ENCODE data around the gene RTF2.

The RTF2 gene

GRCh38 chr20:56503916-56504315, 35.5 kb downstream of the RTF2 start:
- H3K4me1 ChIP-seq (ENCODE audit: control insufficient read depth, insufficient read depth, low read length), result no peaks in the 10 kb centered on the region
- H3K9me3 ChIP-seq (replicated peaks; ENCODE audit: low read length), result no peaks in the 10 kb centered on the region
- no peaks in the 10 kb centered on the region for H3K27me3 ChIP-seq (ENCODE audit: control insufficient read depth, insufficient read depth, low read length)
- no peak overlapping the region for H3K4me2 ChIP-seq (ENCODE audit: low read length)
- H3K4me3 ChIP-seq (ENCODE audit: low read length), result no peak overlapping the region
- H3K9ac ChIP-seq (ENCODE audit: low read depth, low read length), result no peak overlapping the region
- peaks cover 8% of the 10 kb centered on the region for H3K36me3 ChIP-seq (ENCODE audit: insufficient read depth, low read length)

- H3K4me3 ChIP-seq (ENCODE audit: low read length), result no peak overlapping the region
- H3K4me1 ChIP-seq (ENCODE audit: control insufficient read depth, insufficient read depth, low read length), result no peaks in the 10 kb centered on the region
- no peak overlapping the region for H3K9ac ChIP-seq (ENCODE audit: low read depth, low read length)
- no peak overlapping the region for H3K4me2 ChIP-seq (ENCODE audit: low read length)
- H3K36me3 ChIP-seq (ENCODE audit: insufficient read depth, low read length), result peaks cover 8% of the 10 kb centered on the region
- no peaks in the 10 kb centered on the region for H3K9me3 ChIP-seq (replicated peaks; ENCODE audit: low read length)
- H3K27me3 ChIP-seq (ENCODE audit: control insufficient read depth, insufficient read depth, low read length), result no peaks in the 10 kb centered on the region
These were observed 36.1 kb downstream of the RTF2 start for GRCh38 chr20:56504373-56505005.

GRCh38 chr20:56506103-56506502, 37.7 kb downstream of the RTF2 start:
- Histone ChIP-seq H3K27me3 (ENCODE audit: control insufficient read depth, insufficient read depth, low read length) (no peaks in the 10 kb centered on the region), H3K36me3 (ENCODE audit: insufficient read depth, low read length) (peaks cover 8% of the 10 kb centered on the region), H3K9ac (ENCODE audit: low read depth, low read length) (no peak overlapping the region), H3K4me1 (ENCODE audit: control insufficient read depth, insufficient read depth, low read length) (no peaks in the 10 kb centered on the region), H3K4me2 (ENCODE audit: low read length) (no peak overlapping the region), H3K9me3 (replicated peaks; ENCODE audit: low read length) (no peaks in the 10 kb centered on the region), H3K4me3 (ENCODE audit: low read length) (no peak overlapping the region)

GRCh38 chr20:56511926-56512325, 43.5 kb downstream of the RTF2 start:
- H3K9me3 ChIP-seq (replicated peaks; ENCODE audit: low read length), result no peaks in the 10 kb centered on the region
- H3K4me1 ChIP-seq (ENCODE audit: control insufficient read depth, insufficient read depth, low read length), result no peaks in the 10 kb centered on the region
- peaks cover 13% of the 10 kb centered on the region for H3K36me3 ChIP-seq (ENCODE audit: insufficient read depth, low read length)
- no peak overlapping the region for H3K9ac ChIP-seq (ENCODE audit: low read depth, low read length)
- no peaks in the 10 kb centered on the region for H3K27me3 ChIP-seq (ENCODE audit: control insufficient read depth, insufficient read depth, low read length)
- no peak overlapping the region for H3K4me3 ChIP-seq (ENCODE audit: low read length)
- H3K4me2 ChIP-seq (ENCODE audit: low read length), result no peak overlapping the region

- peaks cover 28% of the 10 kb centered on the region for H3K36me3 ChIP-seq (ENCODE audit: insufficient read depth, low read length)
- H3K27me3 ChIP-seq (ENCODE audit: control insufficient read depth, insufficient read depth, low read length), result no peaks in the 10 kb centered on the region
- no peak overlapping the region for H3K4me2 ChIP-seq (ENCODE audit: low read length)
- H3K9me3 ChIP-seq (replicated peaks; ENCODE audit: low read length), result no peaks in the 10 kb centered on the region
- no peak overlapping the region for H3K9ac ChIP-seq (ENCODE audit: low read depth, low read length)
- no peak overlapping the region for H3K4me3 ChIP-seq (ENCODE audit: low read length)
- no peaks in the 10 kb centered on the region for H3K4me1 ChIP-seq (ENCODE audit: control insufficient read depth, insufficient read depth, low read length)
These were observed 45.0 kb downstream of the RTF2 start for GRCh38 chr20:56513161-56514150.

- no peaks in the 10 kb centered on the region for H3K4me1 ChIP-seq (ENCODE audit: control insufficient read depth, insufficient read depth, low read length)
- no peak overlapping the region for H3K4me2 ChIP-seq (ENCODE audit: low read length)
- H3K9ac ChIP-seq (ENCODE audit: low read depth, low read length), result no peak overlapping the region
- H3K27me3 ChIP-seq (ENCODE audit: control insufficient read depth, insufficient read depth, low read length), result no peaks in the 10 kb centered on the region
- peaks cover 52% of the 10 kb centered on the region for H3K36me3 ChIP-seq (ENCODE audit: insufficient read depth, low read length)
- no peak overlapping the region for H3K4me3 ChIP-seq (ENCODE audit: low read length)
- peaks cover 6% of the 10 kb centered on the region for H3K9me3 ChIP-seq (replicated peaks; ENCODE audit: low read length)
These were observed 48.2 kb downstream of the RTF2 start for GRCh38 chr20:56516631-56517030.

GRCh38 chr20:56517211-56517610, 48.8 kb downstream of the RTF2 start:
- Histone ChIP-seq H3K36me3 (ENCODE audit: insufficient read depth, low read length) (peaks cover 52% of the 10 kb centered on the region), H3K4me2 (ENCODE audit: low read length) (no peak overlapping the region), H3K9me3 (replicated peaks; ENCODE audit: low read length) (peaks cover 6% of the 10 kb centered on the region), H3K27me3 (ENCODE audit: control insufficient read depth, insufficient read depth, low read length) (no peaks in the 10 kb centered on the region), H3K9ac (ENCODE audit: low read depth, low read length) (no peak overlapping the region), H3K4me1 (ENCODE audit: control insufficient read depth, insufficient read depth, low read length) (no peaks in the 10 kb centered on the region), H3K4me3 (ENCODE audit: low read length) (no peak overlapping the region)

GRCh38 chr20:56517641-56518040, 49.2 kb downstream of the RTF2 start:
- Histone ChIP-seq H3K4me1 (ENCODE audit: control insufficient read depth, insufficient read depth, low read length) (no peaks in the 10 kb centered on the region), H3K36me3 (ENCODE audit: insufficient read depth, low read length) (peaks cover 52% of the 10 kb centered on the region), H3K9ac (ENCODE audit: low read depth, low read length) (no peak overlapping the region), H3K4me3 (ENCODE audit: low read length) (no peak overlapping the region), H3K9me3 (replicated peaks; ENCODE audit: low read length) (peaks cover 6% of the 10 kb centered on the region), H3K4me2 (ENCODE audit: low read length) (no peak overlapping the region), H3K27me3 (ENCODE audit: control insufficient read depth, insufficient read depth, low read length) (no peaks in the 10 kb centered on the region)

- H3K36me3 ChIP-seq (ENCODE audit: insufficient read depth, low read length), result peaks cover 52% of the 10 kb centered on the region
These were observed 49.7 kb downstream of the RTF2 start for GRCh38 chr20:56518126-56518525.

GRCh38 chr20:56518721-56519398, 50.4 kb downstream of the RTF2 start:
- Histone ChIP-seq H3K4me3 (ENCODE audit: low read length) (no peak overlapping the region), H3K9ac (ENCODE audit: low read depth, low read length) (no peak overlapping the region), H3K9me3 (replicated peaks; ENCODE audit: low read length) (peaks cover 6% of the 10 kb centered on the region), H3K4me1 (ENCODE audit: control insufficient read depth, insufficient read depth, low read length) (no peaks in the 10 kb centered on the region), H3K27me3 (ENCODE audit: control insufficient read depth, insufficient read depth, low read length) (no peaks in the 10 kb centered on the region), H3K4me2 (ENCODE audit: low read length) (no peak overlapping the region), H3K36me3 (ENCODE audit: insufficient read depth, low read length) (peaks cover 50% of the 10 kb centered on the region)

More at GRCh38 chr20:56518126-56518525, 49.7 kb downstream of the RTF2 start:
- no peak overlapping the region for H3K4me2 ChIP-seq (ENCODE audit: low read length)
- H3K9ac ChIP-seq (ENCODE audit: low read depth, low read length), result no peak overlapping the region
- H3K27me3 ChIP-seq (ENCODE audit: control insufficient read depth, insufficient read depth, low read length), result no peaks in the 10 kb centered on the region
- peaks cover 6% of the 10 kb centered on the region for H3K9me3 ChIP-seq (replicated peaks; ENCODE audit: low read length)
- H3K4me1 ChIP-seq (ENCODE audit: control insufficient read depth, insufficient read depth, low read length), result no peaks in the 10 kb centered on the region
- H3K4me3 ChIP-seq (ENCODE audit: low read length), result no peak overlapping the region

GRCh38 chr20:56519551-56519950, 51.1 kb downstream of the RTF2 start:
- Histone ChIP-seq H3K9ac (ENCODE audit: low read depth, low read length) (no peak overlapping the region), H3K36me3 (ENCODE audit: insufficient read depth, low read length) (peaks cover 44% of the 10 kb centered on the region)

More at GRCh38 chr20:56519551-56519950, 51.1 kb downstream of the RTF2 start:
- no peaks in the 10 kb centered on the region for H3K27me3 ChIP-seq (ENCODE audit: control insufficient read depth, insufficient read depth, low read length)
- H3K4me1 ChIP-seq (ENCODE audit: control insufficient read depth, insufficient read depth, low read length), result no peaks in the 10 kb centered on the region
- no peak overlapping the region for H3K4me2 ChIP-seq (ENCODE audit: low read length)
- H3K9me3 ChIP-seq (replicated peaks; ENCODE audit: low read length), result peaks cover 6% of the 10 kb centered on the region
- no peak overlapping the region for H3K4me3 ChIP-seq (ENCODE audit: low read length)

All from skeletal muscle satellite cell (primary cell).